IPS DF 6.9 (cell line): ENCODE data around the gene NIPAL3.

Source experiments
- DNase-seq: peaks from one replicate; pipeline ENCODE4 v3.0.0-alpha.2; 2013; ENCODE audit warnings: low read depth, low spot score
- H3K27ac ChIP-seq: one replicate; pipeline ENCODE4 v1.5.1; 2013; ENCODE audit warnings: low read length, control low read depth
- H3K27me3 ChIP-seq: 2 replicates; pipeline ENCODE4 v1.6.1; 2013; ENCODE audit warnings: mild to moderate bottlenecking, low read length; ENCODE audit not compliant: control insufficient read depth, insufficient read depth
- H3K36me3 ChIP-seq: 2 replicates; pipeline ENCODE4 v1.6.1; 2013; ENCODE audit warnings: low read length; ENCODE audit not compliant: control insufficient read depth, insufficient read depth
- H3K4me1 ChIP-seq: 2 replicates; pipeline ENCODE4 v1.6.1; 2013; ENCODE audit warnings: low read length; ENCODE audit not compliant: control insufficient read depth, insufficient read depth
- H3K4me3 ChIP-seq: 2 replicates; pipeline ENCODE4 v1.5.1; 2013; ENCODE audit warnings: mild to moderate bottlenecking, low read length
- H3K9me3 ChIP-seq: 2 replicates; pipeline ENCODE4 v1.6.1; 2013; ENCODE audit warnings: low read length, inconsistent platforms; ENCODE audit not compliant: control insufficient read depth, insufficient read depth
- WGBS: extraction: QIAGEN DNeasy Blood & Tissue Kit; methylation state at CpG from one replicate; pipeline ENCODE4 v1.1.7; 2013; ENCODE audit warnings: mixed read lengths, missing lambda C conversion rate; ENCODE audit not compliant: insufficient read length, insufficient coverage; 5-methylcytosine and 5-hydroxymethylcytosine counted together

The NIPAL3 gene

GRCh38 chr1:24472527-24473251 is 57.1 kb downstream of the NIPAL3 start:
- Histone ChIP-seq H3K27ac (no peak overlapping the region), H3K27me3 (no peaks in the 10 kb centered on the region), H3K4me3 (no peak overlapping the region), H3K36me3 (no peaks in the 10 kb centered on the region), H3K4me1 (peaks cover 1% of the 10 kb centered on the region; the same call in 1 of the 2 replicates), H3K9me3 (no peaks in the 10 kb centered on the region)
- no peak for DNase-seq
- no CpG with 5 or more reads among the region's 11 CpGs for WGBS

- Histone ChIP-seq H3K4me1 (peaks cover 1% of the 10 kb centered on the region; the same call in 1 of the 2 replicates), H3K4me3 (no peak overlapping the region), H3K27me3 (no peaks in the 10 kb centered on the region), H3K36me3 (no peaks in the 10 kb centered on the region), H3K9me3 (no peaks in the 10 kb centered on the region), H3K27ac (no peak overlapping the region)
- no peak for DNase-seq
Observed at GRCh38 chr1:24474193-24474592, 58.6 kb downstream of the NIPAL3 start.

- no peaks in the 10 kb centered on the region for H3K9me3 ChIP-seq
- no peak for DNase-seq
- H3K36me3 ChIP-seq = no peaks in the 10 kb centered on the region
- no peak overlapping the region for H3K27ac ChIP-seq
- no peak overlapping the region for H3K4me3 ChIP-seq
- H3K4me1 ChIP-seq = peaks cover 1% of the 10 kb centered on the region; the same call in 1 of the 2 replicates
- H3K27me3 ChIP-seq = no peaks in the 10 kb centered on the region
- WGBS = no CpG with 5 or more reads among the region's 4 CpGs
Observed at GRCh38 chr1:24475700-24476099, 60.1 kb downstream of the NIPAL3 start.

GRCh38 chr1:24476571-24476970 is 61.0 kb downstream of the NIPAL3 start:
- H3K9me3 ChIP-seq = no peaks in the 10 kb centered on the region

GRCh38 chr1:24477309-24477708 is 61.7 kb downstream of the NIPAL3 start:
- Histone ChIP-seq H3K27me3 (no peaks in the 10 kb centered on the region), H3K9me3 (no peaks in the 10 kb centered on the region), H3K4me3 (no peak overlapping the region), H3K27ac (no peak overlapping the region), H3K36me3 (no peaks in the 10 kb centered on the region), H3K4me1 (no peaks in the 10 kb centered on the region)
- no peak for DNase-seq
- no CpG with 5 or more reads among the region's 4 CpGs for WGBS

More at GRCh38 chr1:24476571-24476970, 61.0 kb downstream of the NIPAL3 start:
- Histone ChIP-seq H3K27me3 (no peaks in the 10 kb centered on the region), H3K4me1 (peaks cover 1% of the 10 kb centered on the region; the same call in 1 of the 2 replicates), H3K27ac (no peak overlapping the region), H3K36me3 (no peaks in the 10 kb centered on the region), H3K4me3 (no peak overlapping the region)
- no peak for DNase-seq
- WGBS = no CpG with 5 or more reads among the region's 2 CpGs

- WGBS = no CpG with 5 or more reads among the region's 2 CpGs
- Histone ChIP-seq H3K27ac (no peak overlapping the region), H3K27me3 (no peaks in the 10 kb centered on the region), H3K4me1 (no peaks in the 10 kb centered on the region), H3K36me3 (no peaks in the 10 kb centered on the region), H3K4me3 (no peak overlapping the region), H3K9me3 (no peaks in the 10 kb centered on the region)
- no peak for DNase-seq
Observed at GRCh38 chr1:24481101-24481500, 65.5 kb downstream of the NIPAL3 start.

- Histone ChIP-seq H3K4me1 (no peaks in the 10 kb centered on the region), H3K27ac (no peak overlapping the region), H3K36me3 (no peaks in the 10 kb centered on the region), H3K9me3 (no peaks in the 10 kb centered on the region), H3K27me3 (no peaks in the 10 kb centered on the region), H3K4me3 (no peak overlapping the region)
- WGBS = no CpG with 5 or more reads among the region's 16 CpGs
- DNase-seq = no peak
Observed at GRCh38 chr1:24481843-24482610, 66.4 kb downstream of the NIPAL3 start.

- no peaks in the 10 kb centered on the region for H3K4me1 ChIP-seq
- DNase-seq = no peak
- H3K27ac ChIP-seq = no peak overlapping the region
- no peaks in the 10 kb centered on the region for H3K27me3 ChIP-seq
- WGBS = no CpG with 5 or more reads among the region's 5 CpGs
- H3K9me3 ChIP-seq = no peaks in the 10 kb centered on the region
- H3K36me3 ChIP-seq = no peaks in the 10 kb centered on the region
- no peak overlapping the region for H3K4me3 ChIP-seq
Observed at GRCh38 chr1:24483441-24483840, 67.8 kb downstream of the NIPAL3 start.

- H3K4me3 ChIP-seq = no peak overlapping the region
- no CpG with 5 or more reads among the region's 4 CpGs for WGBS
- no peaks in the 10 kb centered on the region for H3K36me3 ChIP-seq
- H3K4me1 ChIP-seq = no peaks in the 10 kb centered on the region
- no peak for DNase-seq
- no peaks in the 10 kb centered on the region for H3K27me3 ChIP-seq
- H3K9me3 ChIP-seq = no peaks in the 10 kb centered on the region
- H3K27ac ChIP-seq = no peak overlapping the region
Observed at GRCh38 chr1:24484199-24484598, 68.6 kb downstream of the NIPAL3 start.

GRCh38 chr1:24486331-24487065 is 70.9 kb downstream of the NIPAL3 start:
- Histone ChIP-seq H3K36me3 (no peaks in the 10 kb centered on the region), H3K9me3 (no peaks in the 10 kb centered on the region; the same call in 1 of the 2 replicates), H3K4me3 (no peak overlapping the region), H3K27me3 (no peaks in the 10 kb centered on the region), H3K4me1 (no peaks in the 10 kb centered on the region), H3K27ac (no peak overlapping the region)
- WGBS = no CpG with 5 or more reads among the region's 7 CpGs
- no peak for DNase-seq
